G401.6 (cell line): ENCODE measurements around the gene CFAP97.
A peak's percentile ranks its signal among the peaks of the same experiment; 100 is the strongest.
"Not testable (repeated sequence)": the region's sequence is repeated elsewhere in the genome, so short reads cannot be mapped to it uniquely, and the experiment has no call there.

Experiments
- FAIRE-seq: peaks from 2 replicates; lab custom pipeline; 2012; peaks lifted over from hg19 to GRCh38; lab: Jason Lieb, UNC

The CFAP97 gene

GRCh38 chr4:185203486-185204237 is at the start of gene CFAP97:
Gene CFAP97 (minus strand): TSS chr4:185204000. CDS start chr4:185191196, 12,804 bp downstream.
- no peak for FAIRE-seq

- FAIRE-seq = no peak
Observed at GRCh38 chr4:185249105-185249504, 45.3 kb upstream of the CFAP97 start.

GRCh38 chr4:185248393-185249039 is 44.7 kb upstream of the CFAP97 start:
- FAIRE-seq = no peak

GRCh38 chr4:185247151-185247550 is 43.4 kb upstream of the CFAP97 start:
- FAIRE-seq = no peak

- peak; percentile 36 for FAIRE-seq
Observed at GRCh38 chr4:185246453-185246852, 42.7 kb upstream of the CFAP97 start.

- no peak for FAIRE-seq
Observed at GRCh38 chr4:185244763-185245162, 41.0 kb upstream of the CFAP97 start.

- FAIRE-seq = no peak
Observed at GRCh38 chr4:185243879-185244278, 40.1 kb upstream of the CFAP97 start.

GRCh38 chr4:185242749-185243533 is 39.1 kb upstream of the CFAP97 start:
- FAIRE-seq = no peak

- not testable (repeated sequence) for FAIRE-seq
Observed at GRCh38 chr4:185240486-185240885, 36.7 kb upstream of the CFAP97 start.

- no peak for FAIRE-seq
Observed at GRCh38 chr4:185238750-185239149, 35.0 kb upstream of the CFAP97 start.

GRCh38 chr4:185238215-185238681 is 34.4 kb upstream of the CFAP97 start:
- FAIRE-seq = no peak

GRCh38 chr4:185237175-185237574 is 33.4 kb upstream of the CFAP97 start:
- no peak for FAIRE-seq

- no peak for FAIRE-seq
Observed at GRCh38 chr4:185235843-185236503, 32.2 kb upstream of the CFAP97 start.

GRCh38 chr4:185235119-185235842 is 31.5 kb upstream of the CFAP97 start:
- no peak for FAIRE-seq

- FAIRE-seq = no peak
Observed at GRCh38 chr4:185232370-185232769, 28.6 kb upstream of the CFAP97 start.

GRCh38 chr4:185229021-185229818 is 25.4 kb upstream of the CFAP97 start:
- no peak for FAIRE-seq

- no peak for FAIRE-seq
Observed at GRCh38 chr4:185227713-185228278, 24.0 kb upstream of the CFAP97 start.

- no peak for FAIRE-seq
Observed at GRCh38 chr4:185227131-185227551, 23.3 kb upstream of the CFAP97 start.

- no peak for FAIRE-seq
Observed at GRCh38 chr4:185225940-185226339, 22.1 kb upstream of the CFAP97 start.

GRCh38 chr4:185224597-185224996 is 20.8 kb upstream of the CFAP97 start:
- FAIRE-seq = no peak
